Superior temporal gyrus (tissue), 1 donor: ENCODE results near the gene ADGRB3.

Experiments used
- DNase-seq: peaks from one replicate; pipeline ENCODE4 v3.0.0-alpha.2; 2016; ENCODE audit errors: extremely low spot score

ADGRB3 gene

GRCh38 chr6:69026715-69027114 is 391.6 kb downstream of the ADGRB3 start:
- no peak for DNase-seq

DNA sequence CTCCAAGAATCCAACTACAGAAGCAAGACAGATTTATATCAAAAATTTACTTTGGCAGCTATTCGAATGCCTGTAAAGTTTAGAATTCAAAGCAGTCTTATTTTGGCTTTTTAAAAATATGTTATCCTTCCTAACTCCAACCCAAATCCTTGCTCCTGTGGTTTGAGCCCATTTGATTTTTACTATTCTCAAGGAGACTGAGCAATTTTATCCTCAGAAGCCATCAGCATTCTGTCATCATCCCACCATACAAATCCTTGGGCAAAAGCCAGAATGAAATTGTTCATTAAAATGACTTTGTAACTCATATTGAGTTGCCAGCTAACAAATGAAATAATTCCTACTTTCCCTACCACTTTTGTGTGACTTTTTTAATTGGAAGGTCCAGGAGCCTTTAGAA is 392.8 kb downstream of the ADGRB3 start:
- DNase-seq: no peak

DNA sequence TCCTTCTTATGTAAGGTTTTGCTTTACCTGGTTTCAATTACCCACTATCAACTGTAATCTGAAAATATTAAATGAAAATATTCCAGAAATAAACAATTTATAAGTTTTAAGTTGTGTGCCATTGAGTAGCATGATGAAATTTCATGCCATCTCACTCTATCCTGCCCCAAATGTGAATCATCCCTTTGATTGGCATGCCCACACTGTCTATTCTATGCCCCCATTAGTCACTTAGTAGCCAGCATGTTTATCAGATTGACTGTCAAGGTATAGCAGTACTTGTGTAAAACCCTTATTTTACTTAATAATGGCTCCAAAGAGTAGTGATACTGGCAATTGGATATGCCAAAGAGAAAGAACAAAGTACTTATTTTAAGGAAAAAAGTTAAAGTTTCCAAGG is 403.8 kb downstream of the ADGRB3 start:
- DNase-seq: no peak

- DNase-seq: no peak
These were observed 407.2 kb downstream of the ADGRB3 start for GRCh38 chr6:69042297-69042696.

- DNase-seq: peak; percentile 32
These were observed 409.5 kb downstream of the ADGRB3 start for GRCh38 chr6:69044534-69044933.

- DNase-seq: no peak
These were observed 424.3 kb downstream of the ADGRB3 start for GRCh38 chr6:69059413-69059812.

GRCh38 chr6:69061066-69061465 is 426.0 kb downstream of the ADGRB3 start:
- DNase-seq: no peak

GRCh38 chr6:69063401-69063800 is 428.3 kb downstream of the ADGRB3 start:
- DNase-seq: no peak

DNA sequence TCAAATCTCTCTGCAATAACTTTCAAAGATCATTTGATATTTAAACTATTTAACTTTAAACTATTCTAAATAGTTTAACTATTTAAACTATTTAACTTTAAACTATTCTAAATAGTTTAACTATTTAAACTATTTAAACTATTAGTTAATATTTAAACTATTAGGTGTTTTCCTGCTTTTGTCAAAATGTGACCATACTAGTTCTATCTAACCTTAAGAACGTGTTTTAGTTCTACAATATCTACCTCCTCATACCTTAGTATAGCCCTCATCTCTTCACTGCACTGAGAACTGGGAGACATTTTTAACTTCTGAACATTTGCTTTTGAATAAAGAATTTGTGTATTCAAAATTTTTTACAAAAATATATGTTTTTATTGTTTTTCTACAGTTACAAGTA is 429.1 kb downstream of the ADGRB3 start:
- no peak for DNase-seq

DNA sequence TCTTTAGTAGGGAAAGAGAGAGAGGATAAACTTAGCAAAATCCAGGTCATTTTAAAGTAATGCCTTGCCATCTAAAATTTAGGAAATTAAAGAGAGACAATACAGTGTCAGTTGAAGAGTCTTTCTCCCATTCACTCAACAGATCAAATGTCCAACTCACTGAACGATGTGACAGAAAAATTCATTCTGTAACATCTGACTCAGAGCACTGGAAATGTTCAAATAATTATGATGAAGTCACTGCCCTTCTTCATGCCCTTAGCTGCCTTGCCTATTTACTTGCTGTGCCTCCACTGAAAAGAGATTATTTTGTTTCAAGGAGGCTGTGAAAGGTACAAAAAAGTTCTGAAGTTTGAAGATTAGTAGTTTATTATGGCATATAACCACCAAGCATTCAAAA is 434.8 kb downstream of the ADGRB3 start:
- DNase-seq: no peak

GRCh38 chr6:69072796-69073195 is 437.7 kb downstream of the ADGRB3 start:
- no peak for DNase-seq

- DNase-seq: no peak
These were observed 449.8 kb downstream of the ADGRB3 start for GRCh38 chr6:69084746-69085335.

GRCh38 chr6:69086689-69087088 is 451.6 kb downstream of the ADGRB3 start:
- no peak for DNase-seq

DNA sequence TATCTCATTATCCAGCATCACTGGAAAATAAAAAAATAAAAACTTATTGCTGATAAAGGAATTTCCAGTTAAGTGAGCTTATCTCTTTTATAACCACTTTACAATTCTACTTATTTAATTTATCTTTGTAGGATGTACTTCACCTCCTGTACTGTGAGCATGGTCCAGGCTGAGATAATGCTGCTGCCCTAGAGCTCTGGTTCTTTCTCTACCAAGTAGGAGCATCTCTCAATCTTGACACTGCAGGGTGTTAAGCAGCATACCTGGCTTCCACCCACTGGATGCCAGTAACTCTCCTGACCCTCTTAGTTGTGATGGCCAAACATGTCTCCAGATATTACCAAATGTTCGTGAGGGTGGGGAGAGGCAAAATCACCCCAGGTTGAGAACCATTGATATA is 454.5 kb downstream of the ADGRB3 start:
- DNase-seq: no peak

DNA sequence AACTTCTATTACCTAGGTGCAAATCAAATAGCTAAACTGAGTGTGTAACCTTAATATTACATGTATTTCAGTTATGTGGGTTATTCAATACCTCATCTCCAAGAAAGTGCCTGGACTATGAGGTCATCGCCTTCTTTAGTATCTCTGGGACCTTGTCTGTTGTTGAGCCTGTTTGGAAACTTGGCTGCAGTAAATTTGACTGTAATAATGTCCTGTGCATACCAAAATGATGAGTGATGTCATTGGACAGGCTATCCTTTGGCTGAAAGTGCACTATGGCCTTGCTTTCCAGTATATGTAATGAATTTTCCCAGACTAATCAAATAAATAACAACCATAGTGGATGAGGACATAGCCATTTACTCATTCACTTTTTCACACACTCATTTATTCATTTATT is 455.1 kb downstream of the ADGRB3 start:
- DNase-seq: no peak

GRCh38 chr6:69096681-69097080 is 461.6 kb downstream of the ADGRB3 start:
- no peak for DNase-seq

- DNase-seq: no peak
These were observed 462.9 kb downstream of the ADGRB3 start for GRCh38 chr6:69097948-69098347.

- DNase-seq: no peak
These were observed 463.8 kb downstream of the ADGRB3 start for GRCh38 chr6:69098910-69099309.

DNA sequence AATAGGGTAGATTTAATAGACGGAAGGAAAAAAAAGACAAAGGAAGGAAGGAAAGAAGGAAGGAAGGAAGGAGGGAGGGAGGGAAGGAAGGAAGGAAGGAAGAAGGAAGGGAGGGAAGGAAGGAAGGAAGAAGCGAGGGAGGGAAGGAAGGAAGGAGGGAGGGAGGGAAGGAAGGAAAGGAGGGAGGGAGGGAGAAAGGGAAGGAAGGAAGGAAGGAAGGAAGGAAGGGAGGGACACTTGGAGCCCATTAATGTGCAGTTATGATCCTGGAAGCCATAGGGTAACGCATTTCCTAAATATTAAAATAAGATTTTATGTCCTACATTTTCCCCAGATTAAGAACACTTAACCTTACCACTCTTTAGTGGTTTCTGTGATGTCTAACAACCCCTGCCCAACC is 465.7 kb downstream of the ADGRB3 start:
- DNase-seq: no peak

GRCh38 chr6:69102416-69102815 is 467.3 kb downstream of the ADGRB3 start:
- DNase-seq: no peak

- DNase-seq: no peak
These were observed 470.2 kb downstream of the ADGRB3 start for GRCh38 chr6:69105288-69105687.

- DNase-seq: no peak
These were observed 471.4 kb downstream of the ADGRB3 start for GRCh38 chr6:69106511-69106910.

DNA sequence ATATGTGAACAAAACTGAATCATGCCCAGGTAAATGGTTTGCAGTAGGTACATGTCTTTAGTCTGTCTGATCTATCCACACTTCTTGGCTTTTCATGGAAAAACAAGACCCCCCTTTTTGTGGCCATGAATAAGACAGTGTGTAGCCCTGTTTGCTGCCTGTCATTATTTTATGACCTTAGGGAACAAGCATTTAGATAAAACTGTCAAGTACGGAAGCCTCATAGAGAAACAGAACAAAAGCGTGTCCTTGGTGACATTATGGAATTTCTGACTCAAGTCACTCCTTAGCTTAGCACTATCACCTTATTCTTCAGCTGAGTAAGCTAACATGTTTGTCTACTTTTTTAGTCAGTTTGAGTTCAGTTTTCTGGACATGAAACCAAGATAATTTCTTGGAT is 476.2 kb downstream of the ADGRB3 start:
- no peak for DNase-seq

DNA sequence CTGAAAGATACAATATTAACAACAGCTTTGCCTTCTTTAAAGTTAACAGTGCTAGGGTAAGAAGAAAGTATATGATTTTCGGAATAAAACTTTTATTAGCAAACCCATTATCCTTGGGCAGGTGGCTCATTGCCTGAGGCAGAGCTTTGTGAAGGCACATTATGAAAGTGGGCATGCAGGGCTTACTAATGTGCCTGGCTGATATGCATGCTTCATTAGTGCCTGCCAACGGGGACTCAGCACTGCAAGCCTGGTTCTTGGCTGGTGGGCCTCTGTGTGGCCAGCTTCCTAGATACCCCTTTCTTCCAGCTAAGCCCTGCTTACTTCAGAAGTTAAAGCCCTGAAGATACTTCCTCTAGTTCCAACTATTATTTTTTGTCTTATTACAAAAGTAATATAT is 481.6 kb downstream of the ADGRB3 start:
- DNase-seq: no peak
